A549 (cell line): ENCODE measurements around the gene CDC5L.

Experiments used
- BHLHE40 ChIP-seq: IDR thresholded peaks from 2 replicates; pipeline ENCODE4 v1.6.1; 2012; ENCODE audit warnings: low read depth, low read length, inconsistent platforms
- CTCF ChIP-seq: fragments of >200 bp; sonication (Bioruptor Twin); formaldehyde crosslinking; IDR thresholded peaks from 3 replicates; pipeline ENCODE4 v1.5.1; 2016
- EHF ChIP-seq: fragments of 250-450 bp; sonication (Bioruptor Pico); IDR thresholded peaks from 2 replicates; pipeline ENCODE4 v1.5.0; 2020; ENCODE audit warnings: mild to moderate bottlenecking
- EHMT2 ChIP-seq: fragments of 200-600 bp; sonication (generic); IDR thresholded peaks from 2 replicates; pipeline ENCODE4 v1.6.1; 2016; ENCODE audit warnings: antibody characterized with exemption, low read depth, mild to moderate bottlenecking, moderate library complexity
- FOSL2 ChIP-seq, 2 experiments: fragments of 450-650 bp in 1 of 2; fragments of >200 bp in 1 of 2; sonication (Bioruptor Twin) in 1 of 2; formaldehyde crosslinking; IDR thresholded peaks; 2 replicates each; pipeline versions ENCODE4 v1.5.0 to v1.6.1; 2016 to 2020; ENCODE audit warnings: mild to moderate bottlenecking in 1 of 2, moderate library complexity in 1 of 2
- JUN ChIP-seq, 2 experiments: fragments of >200 bp; sonication (Bioruptor Twin); formaldehyde crosslinking; IDR thresholded peaks; 2 replicates in 1 of 2; 3 replicates in 1 of 2; pipeline ENCODE4 v1.6.1; 2016 to 2017
- JUNB ChIP-seq: fragments of >200 bp; sonication (Bioruptor Twin); formaldehyde crosslinking; IDR thresholded peaks from 2 replicates; pipeline ENCODE4 v1.6.1; 2016
- PHF8 ChIP-seq: fragments of 200-600 bp; sonication (generic); IDR thresholded peaks from 2 replicates; pipeline ENCODE4 v1.6.1; 2016; ENCODE audit warnings: low read depth, mild to moderate bottlenecking, antibody characterized with exemption, moderate library complexity, borderline replicate concordance
- POLR2A ChIP-seq: IDR thresholded peaks from 2 replicates; pipeline ENCODE4 v1.6.1; 2012; ENCODE audit warnings: mild to moderate bottlenecking, low read length
- POLR2AphosphoS2 ChIP-seq: conservative IDR thresholded peaks from 2 replicates; pipeline ENCODE4 v1.6.1; 2012; ENCODE audit warnings: low read length, improper control_type of control experiment, inconsistent platforms
- RAD21 ChIP-seq, 2 experiments: fragments of >200 bp in 1 of 2; sonication (Bioruptor Twin) in 1 of 2; formaldehyde crosslinking in 1 of 2; IDR thresholded peaks in 1 of 2; conservative IDR thresholded peaks in 1 of 2; 2 replicates in 1 of 2; 3 replicates in 1 of 2; pipeline ENCODE4 v1.6.1; 2012 to 2018; ENCODE audit warnings: inconsistent platforms in 1 of 2
- SMC3 ChIP-seq: fragments of >200 bp; sonication (Bioruptor Twin); formaldehyde crosslinking; IDR thresholded peaks from 3 replicates; pipeline ENCODE4 v1.6.1; 2018; ENCODE audit warnings: inconsistent platforms
- USF2 ChIP-seq: fragments of 450-650 bp; IDR thresholded peaks from 2 replicates; pipeline ENCODE4 v1.6.1; 2014; ENCODE audit warnings: antibody characterized with exemption
- TF ChIP-seq, protein P1 (sequence below): fragments of 200-600 bp; sonication (generic); IDR thresholded peaks from 2 replicates; pipeline ENCODE4 v1.6.1; 2016; ENCODE audit warnings: antibody characterized with exemption, mild to moderate bottlenecking, moderate library complexity

DNA sequence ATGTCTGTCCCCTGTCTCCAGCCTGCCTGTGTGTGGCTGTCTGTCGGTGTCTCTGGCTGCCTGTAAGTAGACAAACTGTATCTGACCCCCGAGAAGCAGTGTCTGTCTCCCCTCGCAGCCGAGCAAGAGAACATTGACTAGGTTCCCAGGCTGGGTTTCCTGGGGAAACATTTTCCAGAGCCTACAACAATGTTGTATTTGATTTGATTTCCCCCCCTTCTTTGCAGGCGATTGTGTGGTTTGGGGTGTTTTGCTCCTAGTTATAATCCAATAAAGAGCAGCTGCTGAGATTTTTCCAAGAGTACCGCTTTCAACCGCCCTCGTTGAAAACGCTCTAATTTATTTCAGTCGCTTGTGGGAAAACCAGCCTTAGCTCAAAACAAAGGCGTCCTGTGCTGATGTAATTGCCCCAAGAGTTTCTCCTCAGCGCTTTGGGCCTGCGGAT lies 92.6 kb downstream of the CDC5L start:
- no peak for TF ChIP-seq JUN (IDR thresholded peaks at IDR 0.05)
- TF ChIP-seq USF2, result no peak
- TF ChIP-seq, protein P1, sequence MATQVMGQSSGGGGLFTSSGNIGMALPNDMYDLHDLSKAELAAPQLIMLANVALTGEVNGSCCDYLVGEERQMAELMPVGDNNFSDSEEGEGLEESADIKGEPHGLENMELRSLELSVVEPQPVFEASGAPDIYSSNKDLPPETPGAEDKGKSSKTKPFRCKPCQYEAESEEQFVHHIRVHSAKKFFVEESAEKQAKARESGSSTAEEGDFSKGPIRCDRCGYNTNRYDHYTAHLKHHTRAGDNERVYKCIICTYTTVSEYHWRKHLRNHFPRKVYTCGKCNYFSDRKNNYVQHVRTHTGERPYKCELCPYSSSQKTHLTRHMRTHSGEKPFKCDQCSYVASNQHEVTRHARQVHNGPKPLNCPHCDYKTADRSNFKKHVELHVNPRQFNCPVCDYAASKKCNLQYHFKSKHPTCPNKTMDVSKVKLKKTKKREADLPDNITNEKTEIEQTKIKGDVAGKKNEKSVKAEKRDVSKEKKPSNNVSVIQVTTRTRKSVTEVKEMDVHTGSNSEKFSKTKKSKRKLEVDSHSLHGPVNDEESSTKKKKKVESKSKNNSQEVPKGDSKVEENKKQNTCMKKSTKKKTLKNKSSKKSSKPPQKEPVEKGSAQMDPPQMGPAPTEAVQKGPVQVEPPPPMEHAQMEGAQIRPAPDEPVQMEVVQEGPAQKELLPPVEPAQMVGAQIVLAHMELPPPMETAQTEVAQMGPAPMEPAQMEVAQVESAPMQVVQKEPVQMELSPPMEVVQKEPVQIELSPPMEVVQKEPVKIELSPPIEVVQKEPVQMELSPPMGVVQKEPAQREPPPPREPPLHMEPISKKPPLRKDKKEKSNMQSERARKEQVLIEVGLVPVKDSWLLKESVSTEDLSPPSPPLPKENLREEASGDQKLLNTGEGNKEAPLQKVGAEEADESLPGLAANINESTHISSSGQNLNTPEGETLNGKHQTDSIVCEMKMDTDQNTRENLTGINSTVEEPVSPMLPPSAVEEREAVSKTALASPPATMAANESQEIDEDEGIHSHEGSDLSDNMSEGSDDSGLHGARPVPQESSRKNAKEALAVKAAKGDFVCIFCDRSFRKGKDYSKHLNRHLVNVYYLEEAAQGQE, result no peak
- TF ChIP-seq SMC3, result no peak
- no peak for TF ChIP-seq POLR2AphosphoS2
- no peak for TF ChIP-seq POLR2A
- TF ChIP-seq CTCF, result no peak
- TF ChIP-seq JUNB, result no peak
- no peak for TF ChIP-seq BHLHE40
- TF ChIP-seq RAD21 (conservative IDR thresholded peaks at IDR 0.05 in 1 of 2, IDR thresholded peaks at IDR 0.05 in 1 of 2), result no peak
- no peak for TF ChIP-seq FOSL2 (IDR thresholded peaks at IDR 0.05)
- no peak for TF ChIP-seq FOSL2 (CRISPR knock-in tag; IDR thresholded peaks at IDR 0.05)
- TF ChIP-seq PHF8, result no peak
- TF ChIP-seq EHF, result no peak
- TF ChIP-seq EHMT2, result no peak
